Suppressor macrophage (primary cell): ENCODE results near the gene ZNF174.

Source experiments
- DNase-seq, 4 experiments: peaks; one replicate each; pipeline ENCODE4 v3.0.0-alpha.2; 2020 to 2022

ZNF174 gene

GRCh38 chr16:3443108-3444031 lies 42.4 kb downstream of the ZNF174 start, which contains the start of the genes NAA60 and ZNF597:
Gene NAA60, plus strand, starts transcription at chr16:3443680. Its CDS starts 32,548 bp downstream, at chr16:3476228.
Gene ZNF597, minus strand, starts transcription at chr16:3443504. Its CDS starts 351 bp downstream, at chr16:3443153.
- peak; percentile 87 to 96 (median 92) for DNase-seq

DNA sequence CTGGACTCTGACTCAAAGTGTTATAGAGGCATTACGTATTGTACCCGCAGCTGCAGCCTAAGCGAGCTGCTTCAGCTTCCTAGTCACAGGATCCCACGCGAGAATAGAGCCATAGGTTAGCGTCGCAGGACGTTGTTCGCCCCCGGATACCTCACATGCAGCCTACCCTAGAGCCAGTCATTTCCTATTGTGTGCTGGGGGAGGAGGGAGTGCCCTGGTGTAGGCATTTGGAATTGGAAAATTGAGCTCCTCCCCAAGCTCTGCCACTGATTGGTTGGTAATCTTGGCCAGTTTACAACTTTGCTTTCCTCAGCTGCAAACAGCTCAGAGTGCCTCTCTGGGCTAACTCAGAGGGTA lies 43.0 kb downstream of the ZNF174 start:
- peak; percentile 76 to 91 (median 86) for DNase-seq

DNA sequence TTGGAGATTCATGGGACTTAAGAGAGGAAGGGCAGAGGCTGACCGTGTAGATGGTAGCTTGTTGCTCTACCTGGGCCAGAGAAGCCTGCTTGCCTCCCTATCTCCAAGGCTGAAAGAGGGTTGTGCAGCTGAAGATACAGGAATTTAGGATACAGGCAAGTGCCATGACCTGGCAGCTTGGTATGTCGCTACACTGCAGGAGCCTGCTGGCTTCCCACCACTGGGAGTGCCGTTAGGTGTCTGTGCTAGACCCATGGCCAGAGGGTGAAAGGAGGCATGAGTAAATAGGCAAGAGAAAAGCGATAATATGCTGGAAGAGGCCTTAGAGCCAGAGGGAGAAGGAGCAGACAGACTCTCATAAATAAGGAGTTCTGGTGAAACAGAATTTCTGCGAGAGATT lies 53.1 kb downstream of the ZNF174 start:
- no peak for DNase-seq

DNA sequence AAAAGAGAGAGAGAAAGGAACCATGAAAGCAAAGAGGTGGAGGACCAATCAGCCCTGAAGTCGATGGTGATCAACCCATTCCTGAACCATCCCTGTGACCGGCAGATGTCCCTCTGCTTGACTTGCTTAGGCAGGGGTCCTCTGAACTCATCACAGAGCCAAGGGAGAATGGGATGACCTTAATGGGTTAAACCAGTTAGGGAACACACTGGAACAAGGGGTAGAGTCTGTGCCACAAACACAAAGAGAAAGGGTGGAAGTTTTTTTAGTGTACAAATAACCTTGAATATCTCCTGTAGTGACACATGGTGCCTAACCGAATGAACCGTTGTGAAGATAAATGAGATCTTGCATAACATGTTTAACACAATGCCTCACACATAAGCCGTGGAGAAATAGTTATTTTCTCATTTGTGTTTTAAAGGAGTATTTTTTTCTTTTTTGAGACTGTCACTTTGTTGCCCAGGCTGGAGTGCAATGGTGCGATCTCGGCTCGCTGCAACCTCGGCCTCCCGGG lies 53.7 kb downstream of the ZNF174 start:
- DNase-seq, result no peak

DNA sequence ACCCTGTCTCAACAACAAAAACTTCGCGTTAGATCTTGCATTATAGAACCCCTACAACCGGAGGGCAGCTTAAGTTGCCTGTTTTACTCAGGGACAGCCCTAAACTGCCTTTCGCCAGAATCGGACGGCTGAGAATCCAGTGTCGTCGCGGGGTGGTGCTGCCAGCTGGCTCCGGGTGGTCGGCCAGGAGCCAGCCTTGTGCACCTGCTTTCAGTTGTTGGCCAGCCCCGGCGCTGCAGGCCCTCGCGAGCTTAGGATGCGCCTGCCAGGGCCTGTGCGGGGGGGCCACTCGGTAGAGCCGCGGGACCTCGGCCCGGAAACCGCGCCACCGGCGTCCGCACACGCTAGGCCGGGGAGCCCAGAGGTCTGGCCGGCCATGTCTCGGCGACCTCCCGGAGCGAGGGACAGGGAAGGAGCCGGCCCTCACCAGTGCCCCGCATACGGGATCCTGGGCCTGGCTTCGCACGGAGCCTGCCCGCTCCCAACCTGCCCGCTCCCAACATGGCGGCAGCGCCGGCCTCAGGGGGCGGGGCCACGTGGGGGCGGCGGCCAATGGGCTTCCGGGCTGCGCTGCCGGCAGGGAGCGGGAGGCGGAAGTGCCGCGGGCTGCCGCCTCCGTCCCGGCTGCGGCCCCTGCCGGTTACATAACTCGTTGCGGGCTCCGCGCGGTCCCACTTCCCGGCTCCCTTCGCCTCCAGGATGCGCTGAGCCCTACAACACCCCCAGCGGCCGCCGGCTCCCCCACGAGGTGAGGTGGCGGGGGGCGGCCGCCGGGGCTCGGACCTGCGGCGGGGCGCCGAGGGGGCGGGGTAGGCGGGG lies 56.6 kb downstream of the ZNF174 start:
- DNase-seq, result peak; percentile 95 to 98 (median 96)

GRCh38 chr16:3458278-3458851 lies 57.4 kb downstream of the ZNF174 start:
- peak; percentile 26 to 58 (median 41) for DNase-seq

- peak in 3 of 4 experiments; percentile 29 to 48 (median 34) for DNase-seq
Measured at GRCh38 chr16:3458852-3459361, 57.9 kb downstream of the ZNF174 start.
